ENCODE data around the gene TRIM2. TPM values are rescaled to one million over a fixed set of nuclear protein-coding genes. Genes with fewer than 3 reads are reported as not detected.

TRIM2 gene
- total RNA-seq, 1 donor from 2014 or later: 0.09 TPM

GRCh38 chr4:153265306-153266047 lies 61.2 kb downstream of the TRIM2 start:
- H3K4me1 Mint-ChIP-seq (ENCODE audit: low read depth): peaks cover 4% of the 10 kb centered on the region
- no peak overlapping the region for H3K27ac Mint-ChIP-seq
- no peaks in the 10 kb centered on the region for H3K9me3 Mint-ChIP-seq
- H3K36me3 Mint-ChIP-seq (ENCODE audit: low read depth): no peaks in the 10 kb centered on the region
- peaks cover 6% of the 10 kb centered on the region for H3K27me3 Mint-ChIP-seq (ENCODE audit: low read depth)
- H3K4me3 Mint-ChIP-seq (ENCODE audit: low read depth): no peak overlapping the region
- DNase-seq (ENCODE audit: low spot score): no peak
- intact Hi-C loops (cut with micrococcal nuclease): no loop called here

GRCh38 chr4:153266988-153267387 lies 62.7 kb downstream of the TRIM2 start:
- H3K4me1 Mint-ChIP-seq (ENCODE audit: low read depth): peaks cover 4% of the 10 kb centered on the region
- H3K27me3 Mint-ChIP-seq (ENCODE audit: low read depth): peaks cover 4% of the 10 kb centered on the region
- H3K27ac Mint-ChIP-seq: no peak overlapping the region
- H3K9me3 Mint-ChIP-seq: no peaks in the 10 kb centered on the region
- intact Hi-C loops (cut with micrococcal nuclease): no loop called here
- H3K36me3 Mint-ChIP-seq (ENCODE audit: low read depth): no peaks in the 10 kb centered on the region
- DNase-seq (ENCODE audit: low spot score): no peak
- no peak overlapping the region for H3K4me3 Mint-ChIP-seq (ENCODE audit: low read depth)

GRCh38 chr4:153267890-153268289 lies 63.6 kb downstream of the TRIM2 start:
- intact Hi-C loops (cut with micrococcal nuclease): no loop called here
- DNase-seq (ENCODE audit: low spot score): no peak
- Mint-ChIP-seq H3K27me3 (ENCODE audit: low read depth) (peaks cover 4% of the 10 kb centered on the region), H3K9me3 (no peaks in the 10 kb centered on the region), H3K27ac (no peak overlapping the region), H3K36me3 (ENCODE audit: low read depth) (no peaks in the 10 kb centered on the region), H3K4me1 (ENCODE audit: low read depth) (peaks cover 4% of the 10 kb centered on the region), H3K4me3 (ENCODE audit: low read depth) (no peak overlapping the region)

- H3K27ac Mint-ChIP-seq: no peak overlapping the region
- peaks cover 4% of the 10 kb centered on the region for H3K27me3 Mint-ChIP-seq (ENCODE audit: low read depth)
- peaks cover 4% of the 10 kb centered on the region for H3K4me1 Mint-ChIP-seq (ENCODE audit: low read depth)
- H3K36me3 Mint-ChIP-seq (ENCODE audit: low read depth): no peaks in the 10 kb centered on the region
- no peaks in the 10 kb centered on the region for H3K9me3 Mint-ChIP-seq
- intact Hi-C loops (cut with micrococcal nuclease): no loop called here
- DNase-seq (ENCODE audit: low spot score): no peak
- no peak overlapping the region for H3K4me3 Mint-ChIP-seq (ENCODE audit: low read depth)
These were observed 64.1 kb downstream of the TRIM2 start for GRCh38 chr4:153268295-153268694.

GRCh38 chr4:153269218-153269990 lies 65.2 kb downstream of the TRIM2 start:
- Mint-ChIP-seq H3K9me3 (no peaks in the 10 kb centered on the region), H3K4me3 (ENCODE audit: low read depth) (no peak overlapping the region), H3K36me3 (ENCODE audit: low read depth) (no peaks in the 10 kb centered on the region), H3K4me1 (ENCODE audit: low read depth) (peaks cover 4% of the 10 kb centered on the region), H3K27ac (no peak overlapping the region), H3K27me3 (ENCODE audit: low read depth) (peaks cover 8% of the 10 kb centered on the region)
- intact Hi-C loops (cut with micrococcal nuclease): no loop called here
- no peak for DNase-seq (ENCODE audit: low spot score)

- Mint-ChIP-seq H3K27me3 (ENCODE audit: low read depth) (peaks cover 8% of the 10 kb centered on the region), H3K4me3 (ENCODE audit: low read depth) (no peak overlapping the region), H3K9me3 (no peaks in the 10 kb centered on the region), H3K27ac (no peak overlapping the region), H3K36me3 (ENCODE audit: low read depth) (no peaks in the 10 kb centered on the region), H3K4me1 (ENCODE audit: low read depth) (peaks cover 4% of the 10 kb centered on the region)
- intact Hi-C loops (cut with micrococcal nuclease): no loop called here
- DNase-seq (ENCODE audit: low spot score): no peak
These were observed 66.1 kb downstream of the TRIM2 start for GRCh38 chr4:153270361-153270760.

GRCh38 chr4:153271820-153272219 lies 67.6 kb downstream of the TRIM2 start:
- no peak for DNase-seq (ENCODE audit: low spot score)
- H3K36me3 Mint-ChIP-seq (ENCODE audit: low read depth): no peaks in the 10 kb centered on the region
- intact Hi-C loops (cut with micrococcal nuclease): no loop called here
- H3K4me3 Mint-ChIP-seq (ENCODE audit: low read depth): no peak overlapping the region
- H3K27me3 Mint-ChIP-seq (ENCODE audit: low read depth): peaks cover 8% of the 10 kb centered on the region
- H3K9me3 Mint-ChIP-seq: no peaks in the 10 kb centered on the region
- no peak overlapping the region for H3K27ac Mint-ChIP-seq
- peaks cover 4% of the 10 kb centered on the region for H3K4me1 Mint-ChIP-seq (ENCODE audit: low read depth)

- H3K27me3 Mint-ChIP-seq (ENCODE audit: low read depth): peaks cover 4% of the 10 kb centered on the region
- peaks cover 4% of the 10 kb centered on the region for H3K4me1 Mint-ChIP-seq (ENCODE audit: low read depth)
- H3K9me3 Mint-ChIP-seq: no peaks in the 10 kb centered on the region
- intact Hi-C loops (cut with micrococcal nuclease): no loop called here
- DNase-seq (ENCODE audit: low spot score): no peak
- H3K27ac Mint-ChIP-seq: no peak overlapping the region
- no peaks in the 10 kb centered on the region for H3K36me3 Mint-ChIP-seq (ENCODE audit: low read depth)
- no peak overlapping the region for H3K4me3 Mint-ChIP-seq (ENCODE audit: low read depth)
These were observed 69.5 kb downstream of the TRIM2 start for GRCh38 chr4:153273751-153274150.

GRCh38 chr4:153274967-153275366 lies 70.7 kb downstream of the TRIM2 start:
- intact Hi-C loops (cut with micrococcal nuclease): no loop called here
- DNase-seq (ENCODE audit: low spot score): no peak
- H3K4me3 Mint-ChIP-seq (ENCODE audit: low read depth): no peak overlapping the region
- no peaks in the 10 kb centered on the region for H3K36me3 Mint-ChIP-seq (ENCODE audit: low read depth)
- H3K27me3 Mint-ChIP-seq (ENCODE audit: low read depth): peaks cover 4% of the 10 kb centered on the region
- no peaks in the 10 kb centered on the region for H3K9me3 Mint-ChIP-seq
- peaks cover 4% of the 10 kb centered on the region for H3K4me1 Mint-ChIP-seq (ENCODE audit: low read depth)
- no peak overlapping the region for H3K27ac Mint-ChIP-seq

- Mint-ChIP-seq H3K9me3 (no peaks in the 10 kb centered on the region), H3K27ac (no peak overlapping the region), H3K4me1 (ENCODE audit: low read depth) (peaks cover 4% of the 10 kb centered on the region), H3K36me3 (ENCODE audit: low read depth) (no peaks in the 10 kb centered on the region), H3K27me3 (ENCODE audit: low read depth) (peaks cover 4% of the 10 kb centered on the region), H3K4me3 (ENCODE audit: low read depth) (no peak overlapping the region)
- no peak for DNase-seq (ENCODE audit: low spot score)
- intact Hi-C loops (cut with micrococcal nuclease): no loop called here
These were observed 71.4 kb downstream of the TRIM2 start for GRCh38 chr4:153275380-153276276.

GRCh38 chr4:153276971-153277370 lies 72.7 kb downstream of the TRIM2 start:
- no peak overlapping the region for H3K27ac Mint-ChIP-seq
- H3K27me3 Mint-ChIP-seq (ENCODE audit: low read depth): peaks cover 4% of the 10 kb centered on the region
- no peaks in the 10 kb centered on the region for H3K36me3 Mint-ChIP-seq (ENCODE audit: low read depth)
- H3K4me1 Mint-ChIP-seq (ENCODE audit: low read depth): peaks cover 4% of the 10 kb centered on the region
- no peak overlapping the region for H3K4me3 Mint-ChIP-seq (ENCODE audit: low read depth)
- intact Hi-C loops (cut with micrococcal nuclease): no loop called here
- H3K9me3 Mint-ChIP-seq: no peaks in the 10 kb centered on the region
- DNase-seq (ENCODE audit: low spot score): no peak

GRCh38 chr4:153281476-153281875 lies 77.2 kb downstream of the TRIM2 start:
- no peak for DNase-seq (ENCODE audit: low spot score)
- H3K9me3 Mint-ChIP-seq: peaks cover 18% of the 10 kb centered on the region
- H3K27me3 Mint-ChIP-seq (ENCODE audit: low read depth): no peaks in the 10 kb centered on the region
- peaks cover 4% of the 10 kb centered on the region for H3K4me1 Mint-ChIP-seq (ENCODE audit: low read depth)
- no peak overlapping the region for H3K4me3 Mint-ChIP-seq (ENCODE audit: low read depth)
- no peaks in the 10 kb centered on the region for H3K36me3 Mint-ChIP-seq (ENCODE audit: low read depth)
- no peak overlapping the region for H3K27ac Mint-ChIP-seq
- intact Hi-C loops (cut with micrococcal nuclease): no loop called here
